8988T (cell line): ENCODE measurements around the gene CATSPER4.
"Not testable (repeated sequence)": the region's sequence is repeated elsewhere in the genome, so short reads cannot be mapped to it uniquely, and the experiment has no call there.

Experiments
- DNase-seq: peaks from one replicate; pipeline ENCODE4 v3.0.0; 2011

The CATSPER4 gene

GRCh38 chr1:26197301-26197700, 6.9 kb downstream of the CATSPER4 start:
- no peak for DNase-seq

DNA sequence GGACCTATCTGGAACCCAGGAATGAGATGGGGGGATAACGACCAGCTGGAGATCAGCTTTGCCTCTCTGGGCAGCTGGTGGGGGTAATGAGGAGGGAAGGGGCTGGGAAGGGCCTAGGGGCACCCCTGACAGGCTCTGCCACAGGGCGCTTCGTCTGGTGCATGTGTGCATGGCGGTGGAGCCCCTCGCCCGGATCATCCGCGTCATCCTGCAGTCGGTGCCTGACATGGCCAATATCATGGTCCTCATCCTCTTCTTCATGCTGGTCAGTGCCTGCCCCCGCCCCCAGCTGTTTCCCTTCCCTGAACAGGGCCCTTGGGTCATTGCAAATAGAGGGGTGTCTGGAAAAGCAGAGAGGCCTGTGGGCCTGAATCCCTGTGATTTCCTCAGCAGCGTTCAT, 7.4 kb downstream of the CATSPER4 start:
- no peak for DNase-seq

GRCh38 chr1:26200413-26200812, 10.0 kb downstream of the CATSPER4 start:
- no peak for DNase-seq

- no peak for DNase-seq
These were observed 13.4 kb downstream of the CATSPER4 start for GRCh38 chr1:26203642-26204318.

DNA sequence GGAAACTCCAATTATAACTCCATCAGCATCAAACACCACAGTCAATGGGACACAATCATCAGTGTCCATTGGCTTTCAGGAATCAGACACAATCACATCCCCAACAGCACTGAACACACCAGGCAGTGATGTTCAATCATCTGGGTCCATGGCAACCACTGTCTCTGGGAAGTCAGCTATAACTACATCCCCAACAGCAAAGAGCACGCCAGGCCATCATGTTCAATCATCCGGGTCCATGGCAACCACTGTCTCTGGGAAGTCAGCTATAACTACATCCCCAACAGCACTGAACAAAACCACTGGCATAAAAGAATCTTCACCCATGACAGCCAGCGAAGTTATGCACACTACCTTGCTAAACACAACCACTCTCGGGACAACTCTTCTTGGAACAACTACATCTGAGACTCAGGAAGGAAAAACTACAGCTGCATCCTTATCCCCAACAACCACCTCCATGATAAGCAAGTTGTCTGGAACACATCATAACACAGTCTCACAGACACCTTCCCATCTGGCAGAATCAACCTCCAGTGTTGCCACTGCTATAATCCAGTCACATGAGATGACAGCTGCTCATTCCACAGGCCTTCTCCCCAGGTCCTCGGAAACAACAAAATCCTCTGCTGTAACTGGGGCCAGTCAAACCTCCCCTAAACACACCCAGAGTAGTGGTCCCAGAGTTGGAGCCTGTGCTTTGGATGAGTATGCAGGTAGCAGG, 19.9 kb downstream of the CATSPER4 start:
- DNase-seq = no peak

DNA sequence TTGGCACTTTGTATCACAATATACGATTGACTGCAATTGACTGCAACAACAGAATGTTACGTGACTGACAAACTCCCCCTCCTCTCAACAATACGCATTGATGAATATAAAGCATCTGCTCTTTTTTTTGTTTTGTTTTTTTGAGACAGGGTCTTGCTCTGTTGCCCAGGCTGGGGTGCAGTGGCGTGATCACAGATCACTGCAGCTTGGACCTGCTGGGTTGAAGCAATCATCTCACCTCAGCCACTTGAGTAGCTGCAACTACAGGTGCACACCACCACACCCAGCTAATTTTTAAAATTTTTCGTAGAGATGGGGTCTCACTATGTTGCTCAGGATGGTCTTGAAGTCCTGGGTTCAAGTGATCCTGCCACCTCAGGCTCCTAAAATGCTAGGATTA, 22.3 kb downstream of the CATSPER4 start:
- no peak for DNase-seq

- no peak for DNase-seq
These were observed 23.0 kb downstream of the CATSPER4 start for GRCh38 chr1:26213335-26213905.

GRCh38 chr1:26215246-26215645, 24.8 kb downstream of the CATSPER4 start:
- DNase-seq = no peak

- no peak for DNase-seq
These were observed 28.6 kb downstream of the CATSPER4 start for GRCh38 chr1:26218906-26219494.

DNA sequence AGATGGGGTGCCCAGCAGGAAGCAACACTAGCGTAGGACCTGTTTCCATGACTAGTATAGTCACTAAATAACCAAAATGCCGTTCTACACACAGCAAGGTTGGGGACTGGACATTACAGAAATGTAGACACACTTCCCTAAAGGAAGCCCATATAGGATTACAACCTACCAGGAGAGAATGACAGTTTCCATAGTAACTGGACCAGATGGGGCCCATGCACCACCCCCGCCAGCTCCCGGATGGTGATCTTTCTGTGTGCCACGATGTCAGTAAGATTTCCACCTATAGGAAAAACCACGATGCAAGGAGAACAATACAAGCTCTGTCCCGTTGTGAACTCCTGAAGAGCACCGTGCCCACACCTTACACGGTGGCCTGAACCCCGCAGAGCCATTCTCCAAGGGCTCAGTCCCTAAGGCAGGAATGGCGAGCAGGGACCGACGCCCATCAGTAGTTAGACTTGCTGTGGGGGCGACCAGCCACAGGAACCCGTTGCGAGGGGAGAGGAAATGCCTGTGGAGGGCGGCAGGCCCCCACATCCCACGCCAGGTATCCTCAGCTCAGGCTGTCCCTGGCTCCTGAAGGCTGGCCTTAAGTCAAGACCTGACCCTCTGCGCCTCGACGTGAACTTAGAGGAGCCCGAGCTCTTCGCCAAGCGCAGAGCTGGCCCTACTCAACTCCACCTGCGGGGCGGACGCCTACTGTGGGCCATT, 30.0 kb downstream of the CATSPER4 start:
- DNase-seq = no peak

DNA sequence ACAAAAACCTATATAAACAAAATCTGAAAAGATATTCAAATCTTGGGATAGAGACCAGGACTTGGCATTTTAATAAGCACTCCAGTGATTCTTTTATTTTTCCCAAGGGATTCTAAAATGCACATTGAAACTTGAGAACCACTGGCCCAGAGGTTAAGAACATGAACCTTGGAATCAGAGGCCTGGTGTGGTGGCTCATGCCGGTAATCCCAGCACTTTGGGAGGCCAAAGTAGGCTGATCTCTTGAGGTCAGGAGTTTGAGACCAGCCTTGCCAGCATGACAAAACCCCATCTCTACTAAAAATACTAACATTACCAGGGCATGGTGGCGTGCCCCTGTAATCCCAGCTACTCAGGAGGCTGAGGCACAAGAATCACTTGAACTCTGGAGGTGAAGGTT, 30.7 kb downstream of the CATSPER4 start:
- DNase-seq = no peak

DNA sequence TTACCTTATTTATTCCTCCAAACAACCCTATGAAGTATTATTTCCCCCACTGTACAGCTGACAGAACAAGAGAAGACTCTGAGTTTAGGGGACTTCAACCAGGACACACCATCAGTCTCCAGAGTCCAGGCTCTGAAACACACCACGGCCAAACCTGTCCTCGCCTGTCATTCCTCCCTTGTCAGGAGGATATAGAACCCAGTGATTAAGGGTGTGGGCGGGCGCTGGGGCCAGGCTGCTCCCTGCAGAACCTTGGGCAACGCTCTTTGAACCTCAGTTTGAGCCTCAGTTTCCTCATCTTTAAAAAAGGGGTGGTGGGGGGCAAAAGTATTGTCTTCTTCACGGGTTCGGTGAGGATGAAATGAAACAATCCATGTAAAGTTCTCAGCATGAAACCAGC, 34.2 kb downstream of the CATSPER4 start:
- DNase-seq = no peak

- DNase-seq = no peak
These were observed 34.8 kb downstream of the CATSPER4 start for GRCh38 chr1:26225033-26225831.

GRCh38 chr1:26230682-26231081, 40.3 kb downstream of the CATSPER4 start:
- DNase-seq = not testable (repeated sequence)

DNA sequence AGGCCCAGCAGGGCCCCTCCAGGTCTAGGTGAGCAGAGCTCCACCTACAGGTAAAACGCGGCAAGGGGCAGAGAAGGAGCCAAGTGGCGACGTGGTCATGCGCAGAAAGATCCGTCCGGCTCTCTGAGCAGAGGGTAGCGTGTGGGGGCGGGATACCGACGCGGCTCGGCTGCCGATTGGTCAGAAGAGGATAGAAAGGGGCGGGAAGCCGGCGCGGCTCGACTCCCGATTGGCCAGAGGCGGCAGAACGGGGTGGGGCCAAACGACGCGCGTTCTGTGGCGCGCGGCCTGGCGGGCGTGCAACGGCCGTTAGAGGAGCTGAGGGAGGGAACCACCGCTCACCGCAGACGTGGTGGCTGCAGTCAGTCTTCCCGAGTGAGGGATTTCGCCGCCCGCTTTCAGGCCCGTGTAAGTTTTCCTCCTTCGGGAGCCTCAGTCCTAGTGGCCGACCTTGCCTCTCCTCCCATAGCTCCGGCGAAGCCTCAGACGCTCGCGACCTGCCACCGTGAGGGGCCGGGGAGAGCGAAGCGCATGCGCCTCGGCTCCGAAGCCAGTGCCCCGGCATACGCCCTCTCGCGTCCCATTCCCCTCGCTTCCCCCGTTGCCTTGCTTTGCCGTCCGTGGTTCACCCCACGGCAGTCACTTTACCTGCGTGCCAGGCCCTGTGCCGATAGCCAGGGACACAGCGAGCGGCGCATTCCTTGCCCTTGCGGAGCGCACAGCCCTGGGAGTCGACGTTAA, 43.7 kb downstream of the CATSPER4 start, which contains the start of gene CEP85:
Gene CEP85, plus strand, starts transcription at position 298 of the 741 bp plus-strand sequence. CDS start 5,584 bp downstream, outside the sequence.
- DNase-seq = peak; percentile 88

DNA sequence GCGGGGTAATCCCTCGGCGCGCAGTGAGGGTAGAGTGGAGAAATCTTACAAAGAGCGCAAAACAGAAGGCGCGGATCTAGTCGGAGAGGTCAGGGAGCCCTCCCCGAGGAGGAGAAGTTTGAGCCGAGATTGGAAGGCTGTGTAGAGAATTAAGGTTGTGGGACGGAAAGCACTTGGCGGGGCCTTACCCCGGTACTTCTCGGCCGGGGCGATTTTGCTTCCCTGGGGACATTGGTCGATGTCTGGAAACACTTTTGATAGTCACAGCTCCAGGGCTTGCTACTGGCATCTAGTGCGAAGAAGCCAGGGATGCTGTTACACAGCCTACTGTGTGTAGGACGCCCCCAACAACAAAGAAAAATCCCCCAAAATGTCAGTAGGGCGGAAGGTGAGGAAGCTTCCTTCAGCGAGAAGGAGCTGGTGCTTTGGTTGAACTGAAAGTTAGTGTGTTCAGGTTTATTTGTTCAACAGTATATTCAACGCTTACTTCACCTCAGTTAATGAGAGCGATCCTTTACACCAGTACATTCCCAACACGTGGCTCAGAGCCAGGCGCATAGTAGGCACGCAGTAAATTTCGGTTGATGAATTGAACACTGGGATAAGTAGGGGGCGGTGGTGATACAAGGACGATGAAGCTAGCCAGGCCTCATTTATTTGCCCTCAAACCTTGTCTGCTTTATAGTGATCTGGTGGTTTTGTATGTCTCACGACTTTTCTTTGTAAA, 44.4 kb downstream of the CATSPER4 start:
- DNase-seq = no peak

GRCh38 chr1:26237230-26237966, 47.0 kb downstream of the CATSPER4 start:
- DNase-seq = no peak

- DNase-seq = no peak
These were observed 49.5 kb downstream of the CATSPER4 start for GRCh38 chr1:26239936-26240335.
